Endothelial cell of umbilical vein (primary cell): ENCODE measurements around the gene R3HCC1L.
A peak's percentile ranks its signal among the peaks of the same experiment; 100 is the strongest.

ENCODE experiments used
- EZH2 ChIP-seq: IDR thresholded peaks from 2 replicates; pipeline ENCODE4 v1.6.1; 2012; ENCODE audit warnings: borderline replicate concordance, low read depth, mild to moderate bottlenecking, moderate library complexity, low read length, inconsistent platforms; ENCODE audit not compliant: severe bottlenecking
- FOS ChIP-seq: IDR thresholded peaks from 2 replicates; pipeline ENCODE4 v1.6.1; 2011; ENCODE audit warnings: mild to moderate bottlenecking, low read length, moderate library complexity, borderline replicate concordance; ENCODE audit not compliant: insufficient read depth
- JUN ChIP-seq: IDR thresholded peaks from 2 replicates; pipeline ENCODE4 v1.6.1; 2011; ENCODE audit warnings: borderline replicate concordance, low read depth; ENCODE audit not compliant: insufficient read length, insufficient read depth
- MAX ChIP-seq: IDR thresholded peaks from 2 replicates; pipeline ENCODE4 v1.6.1; 2011; ENCODE audit not compliant: insufficient read depth, insufficient read length
- POLR2A ChIP-seq: IDR thresholded peaks from 2 replicates; pipeline ENCODE4 v1.6.1; 2012; ENCODE audit warnings: low read depth, mild to moderate bottlenecking, control low read depth, low read length
- POLR2AphosphoS5 ChIP-seq: IDR thresholded peaks from 2 replicates; pipeline ENCODE4 v1.6.1; 2012; ENCODE audit warnings: low read depth, mild to moderate bottlenecking, control low read depth, low read length, moderate library complexity; ENCODE audit not compliant: insufficient read depth
- TF ChIP-seq, protein P1 (sequence below), 2 donors: IDR thresholded peaks; 1 replicate in 1 of 2; 2 replicates in 1 of 2; pipeline ENCODE4 v1.5.1; 2011; ENCODE audit warnings: low read length in 2 of 2, mild to moderate bottlenecking in 2 of 2, moderate library complexity in 2 of 2, control low read depth in 1 of 2, inconsistent platforms in 1 of 2, low read depth in 1 of 2; ENCODE audit not compliant: insufficient read depth in 1 of 2; ENCODE audit errors: extremely low read depth in 1 of 2

GRCh38 chr10:98262571-98262970, 128.1 kb downstream of the R3HCC1L start:
- TF ChIP-seq POLR2AphosphoS5 (no peak), POLR2A (no peak), MAX (no peak), JUN (no peak), EZH2 (no peak), FOS (no peak)
- TF ChIP-seq, protein P1, sequence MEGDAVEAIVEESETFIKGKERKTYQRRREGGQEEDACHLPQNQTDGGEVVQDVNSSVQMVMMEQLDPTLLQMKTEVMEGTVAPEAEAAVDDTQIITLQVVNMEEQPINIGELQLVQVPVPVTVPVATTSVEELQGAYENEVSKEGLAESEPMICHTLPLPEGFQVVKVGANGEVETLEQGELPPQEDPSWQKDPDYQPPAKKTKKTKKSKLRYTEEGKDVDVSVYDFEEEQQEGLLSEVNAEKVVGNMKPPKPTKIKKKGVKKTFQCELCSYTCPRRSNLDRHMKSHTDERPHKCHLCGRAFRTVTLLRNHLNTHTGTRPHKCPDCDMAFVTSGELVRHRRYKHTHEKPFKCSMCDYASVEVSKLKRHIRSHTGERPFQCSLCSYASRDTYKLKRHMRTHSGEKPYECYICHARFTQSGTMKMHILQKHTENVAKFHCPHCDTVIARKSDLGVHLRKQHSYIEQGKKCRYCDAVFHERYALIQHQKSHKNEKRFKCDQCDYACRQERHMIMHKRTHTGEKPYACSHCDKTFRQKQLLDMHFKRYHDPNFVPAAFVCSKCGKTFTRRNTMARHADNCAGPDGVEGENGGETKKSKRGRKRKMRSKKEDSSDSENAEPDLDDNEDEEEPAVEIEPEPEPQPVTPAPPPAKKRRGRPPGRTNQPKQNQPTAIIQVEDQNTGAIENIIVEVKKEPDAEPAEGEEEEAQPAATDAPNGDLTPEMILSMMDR (IDR thresholded peaks at IDR 0.05; ENCODE audit: extremely low read depth in 1 of 2, insufficient read depth in 1 of 2, low read depth in 1 of 2, low read length in 2 of 2): peak; percentile 38 to 60
